ENCODE data around the gene PTS. TPM values are rescaled to one million over a fixed set of nuclear protein-coding genes. Genes with fewer than 3 reads are reported as not detected.
A peak's percentile ranks its signal among the peaks of the same experiment; 100 is the strongest.

PTS gene
- total RNA-seq, 1 experiment from 2014 or later = 29.3 TPM

- intact Hi-C loops (cut with micrococcal nuclease; ENCODE audit: unreplicated experiment) = no loop called here
- no TSS peak for BruUV-seq (replicated peaks)
Measured at GRCh38 chr11:112213753-112214152, 12.5 kb upstream of the PTS start.

DNA sequence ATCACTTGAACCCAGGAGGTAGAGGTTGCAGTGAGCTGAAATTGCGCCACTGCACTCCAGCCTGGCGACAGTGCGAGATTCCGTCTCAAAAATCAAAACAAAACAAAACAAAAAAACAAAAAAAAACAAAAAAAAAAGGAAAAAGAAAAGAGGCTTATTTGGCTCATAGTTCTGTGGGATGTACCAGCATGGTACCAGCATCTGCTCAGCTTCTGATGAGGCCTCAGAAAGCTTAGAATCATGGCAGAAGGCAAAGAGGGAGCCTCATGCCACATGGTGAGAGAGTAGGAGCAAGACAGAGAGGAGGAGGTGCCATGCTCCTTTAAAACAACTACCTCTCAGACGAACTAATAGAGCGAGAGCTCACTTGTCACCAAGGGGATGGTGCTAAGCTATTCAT, 10.6 kb upstream of the PTS start:
- TF ChIP-seq, protein P1, sequence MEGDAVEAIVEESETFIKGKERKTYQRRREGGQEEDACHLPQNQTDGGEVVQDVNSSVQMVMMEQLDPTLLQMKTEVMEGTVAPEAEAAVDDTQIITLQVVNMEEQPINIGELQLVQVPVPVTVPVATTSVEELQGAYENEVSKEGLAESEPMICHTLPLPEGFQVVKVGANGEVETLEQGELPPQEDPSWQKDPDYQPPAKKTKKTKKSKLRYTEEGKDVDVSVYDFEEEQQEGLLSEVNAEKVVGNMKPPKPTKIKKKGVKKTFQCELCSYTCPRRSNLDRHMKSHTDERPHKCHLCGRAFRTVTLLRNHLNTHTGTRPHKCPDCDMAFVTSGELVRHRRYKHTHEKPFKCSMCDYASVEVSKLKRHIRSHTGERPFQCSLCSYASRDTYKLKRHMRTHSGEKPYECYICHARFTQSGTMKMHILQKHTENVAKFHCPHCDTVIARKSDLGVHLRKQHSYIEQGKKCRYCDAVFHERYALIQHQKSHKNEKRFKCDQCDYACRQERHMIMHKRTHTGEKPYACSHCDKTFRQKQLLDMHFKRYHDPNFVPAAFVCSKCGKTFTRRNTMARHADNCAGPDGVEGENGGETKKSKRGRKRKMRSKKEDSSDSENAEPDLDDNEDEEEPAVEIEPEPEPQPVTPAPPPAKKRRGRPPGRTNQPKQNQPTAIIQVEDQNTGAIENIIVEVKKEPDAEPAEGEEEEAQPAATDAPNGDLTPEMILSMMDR (IDR thresholded peaks at IDR 0.05; ENCODE audit: unreplicated experiment) = no peak
- no peak for DNase-seq
- no peaks in the 10 kb centered on the region for H3K36me3 Mint-ChIP-seq (ENCODE audit: insufficient read depth, unreplicated experiment)
- CTCF ChIA-PET = no interaction called here
- intact Hi-C loops (cut with micrococcal nuclease; ENCODE audit: unreplicated experiment) = loop anchor here (5.0 kb wide), 1 partner anchor 1072 kb away; no protein-coding TSS in a partner anchor
- H3K4me3 Mint-ChIP-seq (ENCODE audit: low read depth, unreplicated experiment) = no peak overlapping the region
- peaks cover 8% of the 10 kb centered on the region for H3K4me1 Mint-ChIP-seq (ENCODE audit: low read depth, unreplicated experiment)
- no peaks in the 10 kb centered on the region for H3K9me3 Mint-ChIP-seq (ENCODE audit: low read depth, unreplicated experiment)
- BruUV-seq (replicated peaks) = no TSS peak
- H3K27me3 Mint-ChIP-seq (ENCODE audit: unreplicated experiment) = no peaks in the 10 kb centered on the region
- no peak overlapping the region for H3K27ac Mint-ChIP-seq (ENCODE audit: unreplicated experiment)

More at GRCh38 chr11:112213753-112214152, 12.5 kb upstream of the PTS start:
- no peak for DNase-seq
- Mint-ChIP-seq H3K9me3 (ENCODE audit: low read depth, unreplicated experiment) (no peaks in the 10 kb centered on the region), H3K27me3 (ENCODE audit: unreplicated experiment) (no peaks in the 10 kb centered on the region), H3K27ac (ENCODE audit: unreplicated experiment) (no peak overlapping the region), H3K4me1 (ENCODE audit: low read depth, unreplicated experiment) (peaks cover 8% of the 10 kb centered on the region), H3K4me3 (ENCODE audit: low read depth, unreplicated experiment) (no peak overlapping the region), H3K36me3 (ENCODE audit: insufficient read depth, unreplicated experiment) (no peaks in the 10 kb centered on the region)
- TF ChIP-seq, protein P1 (IDR thresholded peaks at IDR 0.05; ENCODE audit: unreplicated experiment) = no peak
- CTCF ChIA-PET = no interaction called here

DNA sequence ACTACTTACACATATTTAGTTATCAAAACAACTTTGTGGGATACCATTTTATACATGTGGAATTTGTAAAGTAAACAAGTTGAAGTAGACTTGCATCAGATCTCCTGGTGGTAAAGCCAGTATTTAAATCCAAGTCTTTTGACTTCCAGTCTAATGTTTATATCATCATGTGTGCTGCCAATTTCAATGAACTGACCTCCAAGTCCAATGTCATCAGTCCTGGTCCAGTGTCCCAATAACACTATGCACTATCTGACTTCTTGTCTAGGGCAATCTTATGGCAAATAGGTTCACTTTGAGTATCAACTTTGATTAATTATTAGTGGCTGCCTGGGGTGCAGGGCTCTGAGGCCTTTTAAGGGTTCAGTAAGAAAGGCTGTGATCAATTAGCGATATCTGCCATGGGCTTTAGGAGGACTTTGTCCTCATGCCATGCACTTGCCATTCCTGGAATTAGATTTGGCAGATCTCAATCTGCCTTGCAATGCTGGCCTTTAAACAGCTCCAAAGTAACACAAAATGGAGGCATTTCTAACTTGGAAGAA, 9.6 kb upstream of the PTS start:
- no TSS peak for BruUV-seq (replicated peaks)
- no peak overlapping the region for H3K27ac Mint-ChIP-seq (ENCODE audit: unreplicated experiment)
- no peaks in the 10 kb centered on the region for H3K36me3 Mint-ChIP-seq (ENCODE audit: insufficient read depth, unreplicated experiment)
- no peaks in the 10 kb centered on the region for H3K9me3 Mint-ChIP-seq (ENCODE audit: low read depth, unreplicated experiment)
- peaks cover 8% of the 10 kb centered on the region for H3K4me1 Mint-ChIP-seq (ENCODE audit: low read depth, unreplicated experiment)
- TF ChIP-seq, protein P1 (IDR thresholded peaks at IDR 0.05; ENCODE audit: unreplicated experiment) = no peak
- DNase-seq = no peak
- intact Hi-C loops (cut with micrococcal nuclease; ENCODE audit: unreplicated experiment) = loop anchor here (5.0 kb wide), 1 partner anchor 1071 kb away; no protein-coding TSS in a partner anchor
- H3K4me3 Mint-ChIP-seq (ENCODE audit: low read depth, unreplicated experiment) = no peak overlapping the region
- H3K27me3 Mint-ChIP-seq (ENCODE audit: unreplicated experiment) = no peaks in the 10 kb centered on the region
- CTCF ChIA-PET = interaction anchor here (1.0 kb wide), 1 partner anchor 64 kb away, joined by 3 read pairs; no protein-coding TSS in a partner anchor

DNA sequence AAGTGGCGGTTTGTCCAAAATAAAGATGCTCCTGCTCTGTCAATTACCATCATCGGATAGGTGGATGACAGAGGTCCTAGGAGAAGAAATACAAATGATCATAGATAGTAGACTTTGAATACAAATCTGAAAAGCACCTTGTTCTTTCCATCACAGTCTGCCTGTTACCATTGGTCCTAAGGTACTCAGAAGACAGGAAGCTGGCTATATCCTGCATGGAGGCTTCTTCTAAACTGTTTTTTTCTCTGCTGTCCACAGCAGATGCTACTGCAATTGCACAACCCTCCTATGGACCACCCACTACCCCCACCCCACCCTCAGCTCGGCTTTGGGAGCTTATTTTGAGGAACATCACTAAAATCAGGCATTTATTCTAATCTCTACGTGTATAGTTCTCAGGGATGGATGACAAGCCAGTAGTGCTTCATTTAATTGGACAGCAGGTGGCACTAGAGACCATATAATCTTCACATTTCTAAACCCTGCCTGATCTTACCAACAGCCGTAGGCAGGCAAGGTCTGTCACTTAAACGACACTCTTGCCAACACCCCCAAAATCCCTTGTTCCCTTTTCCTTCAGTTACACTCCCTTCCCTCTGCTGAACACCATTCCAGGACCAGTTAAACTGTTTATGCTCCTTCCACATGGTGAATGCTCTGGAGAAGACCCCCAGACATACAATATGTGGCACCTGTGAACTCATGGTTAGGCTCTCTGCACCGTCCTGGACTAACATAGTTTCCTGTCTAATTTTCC, 6.6 kb upstream of the PTS start:
- DNase-seq = peak; percentile 33
- no peak overlapping the region for H3K4me3 Mint-ChIP-seq (ENCODE audit: low read depth, unreplicated experiment)
- peaks cover 8% of the 10 kb centered on the region for H3K4me1 Mint-ChIP-seq (ENCODE audit: low read depth, unreplicated experiment)
- no TSS peak for BruUV-seq (replicated peaks)
- TF ChIP-seq, protein P1 (IDR thresholded peaks at IDR 0.05; ENCODE audit: unreplicated experiment) = peak; percentile 44
- intact Hi-C loops (cut with micrococcal nuclease; ENCODE audit: unreplicated experiment) = loop anchor here (1.0 to 5.0 kb wide), 3 partner anchors 61 to 1068 kb away; no protein-coding TSS in a partner anchor
- H3K36me3 Mint-ChIP-seq (ENCODE audit: insufficient read depth, unreplicated experiment) = no peaks in the 10 kb centered on the region
- H3K27ac Mint-ChIP-seq (ENCODE audit: unreplicated experiment) = no peak overlapping the region
- H3K27me3 Mint-ChIP-seq (ENCODE audit: unreplicated experiment) = no peaks in the 10 kb centered on the region
- CTCF ChIA-PET = interaction anchor here (0.6 to 1.8 kb wide), 3 partner anchors 60 to 1070 kb away, joined by 3 to 13 read pairs (median 3); no protein-coding TSS in a partner anchor
- H3K9me3 Mint-ChIP-seq (ENCODE audit: low read depth, unreplicated experiment) = no peaks in the 10 kb centered on the region

All from Calu3 (cell line).